Measurements from ENCODE around the gene RGS3. TPM values are rescaled to one million over a fixed set of nuclear protein-coding genes. Genes with fewer than 3 reads are reported as not detected.

Gene RGS3
- total and polyA plus RNA-seq, 12 donors: 65.4 to 201 (median 132) TPM

GRCh38 chr9:113525205-113525604, 61.7 kb downstream of the RGS3 start:
- no peaks in the 10 kb centered on the region for H3K9me3 ChIP-seq
- H3K27me3 ChIP-seq: no peaks in the 10 kb centered on the region
- ATAC-seq (peak in 1 of 8 donors; percentile 20), DNase-seq (no peak)
- H3K4me3 ChIP-seq: no peak overlapping the region
- H3K36me3 ChIP-seq: peaks cover 0 to 81% (median 10%) of the 10 kb centered on the region in 9 donors
- intact Hi-C loops (cut with DNase I): loop anchor here in 2 of 10 donors (5.0 to 10.0 kb wide), 2 partner anchors 37 to 60 kb away; no protein-coding TSS in a partner anchor
- TF ChIP-seq, protein P1, sequence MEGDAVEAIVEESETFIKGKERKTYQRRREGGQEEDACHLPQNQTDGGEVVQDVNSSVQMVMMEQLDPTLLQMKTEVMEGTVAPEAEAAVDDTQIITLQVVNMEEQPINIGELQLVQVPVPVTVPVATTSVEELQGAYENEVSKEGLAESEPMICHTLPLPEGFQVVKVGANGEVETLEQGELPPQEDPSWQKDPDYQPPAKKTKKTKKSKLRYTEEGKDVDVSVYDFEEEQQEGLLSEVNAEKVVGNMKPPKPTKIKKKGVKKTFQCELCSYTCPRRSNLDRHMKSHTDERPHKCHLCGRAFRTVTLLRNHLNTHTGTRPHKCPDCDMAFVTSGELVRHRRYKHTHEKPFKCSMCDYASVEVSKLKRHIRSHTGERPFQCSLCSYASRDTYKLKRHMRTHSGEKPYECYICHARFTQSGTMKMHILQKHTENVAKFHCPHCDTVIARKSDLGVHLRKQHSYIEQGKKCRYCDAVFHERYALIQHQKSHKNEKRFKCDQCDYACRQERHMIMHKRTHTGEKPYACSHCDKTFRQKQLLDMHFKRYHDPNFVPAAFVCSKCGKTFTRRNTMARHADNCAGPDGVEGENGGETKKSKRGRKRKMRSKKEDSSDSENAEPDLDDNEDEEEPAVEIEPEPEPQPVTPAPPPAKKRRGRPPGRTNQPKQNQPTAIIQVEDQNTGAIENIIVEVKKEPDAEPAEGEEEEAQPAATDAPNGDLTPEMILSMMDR (IDR thresholded peaks at IDR 0.05): no peak
- WGBS, 2 donors: 45 to 55% methylated on average over 4 of the region's 4 CpGs
- H3K27ac ChIP-seq: peak overlapping the region in 8 of 10 donors; percentile 68 to 87 (median 79)
- H3K4me1 ChIP-seq: peaks cover 47 to 98% (median 87%) of the 10 kb centered on the region in 9 donors

DNA sequence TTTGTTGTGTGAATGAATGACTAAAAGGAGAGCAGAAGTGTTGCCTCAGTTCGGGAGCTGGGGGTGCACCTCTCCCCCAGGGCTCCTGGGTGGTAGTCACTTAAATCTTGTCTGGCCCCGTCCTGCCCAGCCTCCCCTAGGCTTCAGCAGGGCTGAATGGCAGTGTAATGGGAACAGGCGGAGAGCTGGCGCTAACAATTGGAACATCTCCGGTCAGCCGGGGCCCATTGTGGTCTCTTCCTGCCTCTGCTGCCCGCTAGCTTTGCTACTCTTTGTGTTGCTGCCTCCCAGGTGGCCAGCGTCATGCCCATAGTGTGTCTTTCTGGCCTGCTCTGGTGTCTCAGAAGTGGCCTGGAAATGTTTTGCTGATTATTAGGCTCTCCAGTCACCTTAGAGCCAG, 62.3 kb downstream of the RGS3 start:
- TF ChIP-seq, protein P1 (IDR thresholded peaks at IDR 0.05): no peak
- Histone ChIP-seq H3K27ac (peak overlapping the region in 9 of 10 donors; percentile 25 to 87 (median 78)), H3K36me3 (peaks cover 0 to 81% (median 16%) of the 10 kb centered on the region in 9 donors), H3K4me3 (no peak overlapping the region), H3K9me3 (no peaks in the 10 kb centered on the region), H3K4me1 (peaks cover 47 to 98% (median 81%) of the 10 kb centered on the region in 9 donors), H3K27me3 (no peaks in the 10 kb centered on the region)
- peak in 2 of 8 donors; percentile 2 to 6 for ATAC-seq
- WGBS, 2 donors: 67 to 71% methylated on average over 8 of the region's 8 CpGs
- no peak for DNase-seq
- intact Hi-C loops (cut with DNase I): loop anchor here in 2 of 10 donors (5.0 to 10.0 kb wide), 2 partner anchors 36 to 59 kb away; no protein-coding TSS in a partner anchor

DNA sequence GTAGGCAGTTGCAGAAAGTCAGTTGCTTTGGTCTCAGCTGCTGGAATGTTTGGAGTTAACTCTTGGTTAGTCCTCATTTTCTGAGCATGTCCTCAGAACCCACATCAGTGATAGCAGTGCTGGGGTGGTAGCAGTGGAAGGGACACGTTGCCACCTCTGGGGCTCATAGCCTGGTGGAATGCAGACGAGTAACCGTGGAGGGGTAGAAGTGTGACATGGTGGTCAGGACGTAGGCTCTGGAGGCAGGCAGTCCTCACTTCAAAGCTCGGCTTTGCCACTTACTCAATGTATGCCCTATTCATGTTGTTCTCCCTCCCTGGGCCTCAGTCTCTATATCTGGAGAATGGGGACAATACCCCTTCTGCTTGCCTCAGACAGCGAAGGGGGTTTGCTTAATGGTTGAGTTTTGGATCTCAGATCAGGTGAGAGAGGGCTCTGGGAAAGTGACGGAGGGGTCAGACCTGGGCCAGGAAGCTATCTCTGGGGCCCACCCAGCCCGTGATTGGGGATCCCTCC, 62.8 kb downstream of the RGS3 start:
- intact Hi-C loops (cut with DNase I): loop anchor here in 2 of 10 donors (5.0 to 10.0 kb wide), 2 partner anchors 36 to 59 kb away; no protein-coding TSS in a partner anchor
- no peak for DNase-seq

GRCh38 chr9:113526841-113527240, 63.3 kb downstream of the RGS3 start:
- no peak for ATAC-seq

More for the DNA sequence above, 62.8 kb downstream of the RGS3 start:
- H3K27ac ChIP-seq: peak overlapping the region in 9 of 10 donors; percentile 2 to 87 (median 78)
- TF ChIP-seq, protein P1 (IDR thresholded peaks at IDR 0.05): no peak
- no peaks in the 10 kb centered on the region for H3K27me3 ChIP-seq
- no peak for ATAC-seq
- H3K9me3 ChIP-seq: no peaks in the 10 kb centered on the region
- H3K4me1 ChIP-seq: peaks cover 47 to 94% (median 76%) of the 10 kb centered on the region in 9 donors
- 97% methylated on average over 8 of the region's 8 CpGs for WGBS, 2 donors
- H3K36me3 ChIP-seq: peaks cover 0 to 81% (median 21%) of the 10 kb centered on the region in 9 donors
- no peak overlapping the region for H3K4me3 ChIP-seq

More at GRCh38 chr9:113526841-113527240, 63.3 kb downstream of the RGS3 start:
- WGBS, 2 donors: 60 to 73% methylated on average over 4 of the region's 4 CpGs
- no peaks in the 10 kb centered on the region for H3K27me3 ChIP-seq
- peaks cover 0 to 81% (median 26%) of the 10 kb centered on the region in 9 donors for H3K36me3 ChIP-seq
- peak overlapping the region in 8 of 10 donors; percentile 18 to 87 (median 79) for H3K27ac ChIP-seq
- intact Hi-C loops (cut with DNase I): loop anchor here in 2 of 10 donors (5.0 to 10.0 kb wide), 2 partner anchors 35 to 58 kb away; no protein-coding TSS in a partner anchor
- TF ChIP-seq, protein P1 (IDR thresholded peaks at IDR 0.05): no peak
- H3K9me3 ChIP-seq: no peaks in the 10 kb centered on the region
- no peak overlapping the region for H3K4me3 ChIP-seq
- no peak for DNase-seq
- H3K4me1 ChIP-seq: peaks cover 47 to 91% (median 71%) of the 10 kb centered on the region in 9 donors
